IPS-18a (cell line): Measurements from ENCODE around the gene ZNF33A.
A peak's percentile ranks its signal among the peaks of the same experiment; 100 is the strongest.
"Not testable (repeated sequence)": the region's sequence is repeated elsewhere in the genome, so short reads cannot be mapped to it uniquely, and the experiment has no call there.

Source experiments
- H3K27ac ChIP-seq: one replicate; pipeline ENCODE4 v1.5.1; 2013; ENCODE audit warnings: low read length
- H3K27me3 ChIP-seq: one replicate; pipeline ENCODE4 v1.6.1; 2013; ENCODE audit warnings: mild to moderate bottlenecking, low read length; ENCODE audit not compliant: control insufficient read depth, insufficient read depth
- H3K36me3 ChIP-seq: one replicate; pipeline ENCODE4 v1.6.1; 2013; ENCODE audit warnings: low read depth, low read length; ENCODE audit not compliant: control insufficient read depth
- H3K4me1 ChIP-seq: one replicate; pipeline ENCODE4 v1.6.1; 2013; ENCODE audit warnings: low read depth, low read length; ENCODE audit not compliant: control insufficient read depth
- H3K4me3 ChIP-seq: one replicate; pipeline ENCODE4 v1.5.1; 2013; ENCODE audit warnings: low read length
- H3K9ac ChIP-seq: one replicate; pipeline ENCODE4 v1.6.1; 2013; ENCODE audit warnings: mild to moderate bottlenecking, low read length, moderate library complexity
- H3K9me3 ChIP-seq: one replicate; pipeline ENCODE4 v1.6.1; 2013; ENCODE audit warnings: low read depth, low read length; ENCODE audit not compliant: control insufficient read depth

ZNF33A gene

DNA sequence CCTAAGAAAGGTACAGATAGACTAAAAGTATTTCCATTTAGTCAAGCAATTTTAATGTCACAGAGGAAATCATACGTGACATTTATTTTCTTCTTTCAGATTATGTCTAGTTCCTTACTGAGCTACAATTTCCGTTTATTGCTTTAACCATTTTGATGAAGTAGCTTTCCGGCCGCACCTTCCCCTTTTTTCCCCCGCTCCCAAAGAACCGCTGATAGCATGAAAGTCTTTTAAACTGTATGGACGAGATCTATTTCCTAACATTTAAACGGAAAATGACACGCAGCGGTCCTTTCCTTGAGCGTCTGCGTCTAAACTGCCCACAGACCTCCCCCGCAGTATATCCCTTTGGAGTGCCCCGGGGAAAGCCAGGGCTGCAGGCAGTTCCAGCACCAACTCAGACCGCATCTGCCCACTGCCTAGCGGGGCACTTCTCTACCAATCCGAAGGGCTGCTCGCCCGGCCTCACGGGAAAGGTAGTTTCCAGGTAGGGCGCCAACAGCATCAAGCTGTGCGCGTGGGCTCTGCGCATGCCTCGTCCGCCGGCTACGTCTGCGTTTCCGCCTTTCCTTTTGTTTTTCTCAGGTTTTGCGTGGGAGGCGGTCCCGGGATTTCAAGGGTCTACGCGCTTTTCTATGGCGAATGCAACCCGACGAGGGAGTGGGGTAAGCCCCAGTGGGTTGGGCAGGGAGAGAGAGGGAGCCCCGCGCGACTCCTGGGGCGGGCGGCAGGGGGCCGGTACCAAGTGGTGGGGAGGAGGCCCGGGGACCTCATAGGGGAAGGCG, at the start of gene ZNF33A:
ZNF33A (plus strand) TSS at position 557 of the 785 bp plus-strand sequence. CDS start 1,667 bp downstream, outside the sequence.
- Histone ChIP-seq H3K27ac (peak within 1 kb of the TSS; percentile 90), H3K27me3 (no peaks in the 10 kb centered on the region), H3K9me3 (no peaks in the 10 kb centered on the region), H3K4me3 (peak within 1 kb of the TSS; percentile 91), H3K9ac (peak within 1 kb of the TSS; percentile 90), H3K36me3 (peaks cover 14% of the 10 kb centered on the region), H3K4me1 (peaks cover 5% of the 10 kb centered on the region)

DNA sequence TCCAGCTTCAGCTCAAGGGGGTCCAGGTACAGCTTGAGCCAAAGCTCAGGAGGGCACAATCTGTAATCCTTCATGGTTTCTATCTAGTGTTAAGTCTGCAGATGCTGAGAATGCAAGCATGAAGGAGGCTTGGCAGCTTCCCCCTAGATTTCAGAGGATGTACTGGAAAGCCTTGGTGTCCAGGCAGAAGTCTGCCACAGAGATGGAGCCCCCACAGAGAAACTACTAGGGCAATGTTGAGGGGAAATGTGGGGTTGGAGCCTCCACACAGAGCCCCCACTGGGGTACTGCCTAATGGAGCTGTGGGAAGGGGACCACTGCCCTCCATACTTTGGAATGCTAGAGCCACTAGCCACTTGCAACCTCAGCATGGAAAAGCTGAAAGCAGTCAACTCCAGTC, 45.5 kb upstream of the ZNF33A start:
- Histone ChIP-seq H3K9me3 (peaks cover 47% of the 10 kb centered on the region), H3K4me3 (no peak overlapping the region), H3K27ac (no peak overlapping the region), H3K4me1 (no peaks in the 10 kb centered on the region), H3K27me3 (no peaks in the 10 kb centered on the region), H3K9ac (no peak overlapping the region), H3K36me3 (no peaks in the 10 kb centered on the region)

DNA sequence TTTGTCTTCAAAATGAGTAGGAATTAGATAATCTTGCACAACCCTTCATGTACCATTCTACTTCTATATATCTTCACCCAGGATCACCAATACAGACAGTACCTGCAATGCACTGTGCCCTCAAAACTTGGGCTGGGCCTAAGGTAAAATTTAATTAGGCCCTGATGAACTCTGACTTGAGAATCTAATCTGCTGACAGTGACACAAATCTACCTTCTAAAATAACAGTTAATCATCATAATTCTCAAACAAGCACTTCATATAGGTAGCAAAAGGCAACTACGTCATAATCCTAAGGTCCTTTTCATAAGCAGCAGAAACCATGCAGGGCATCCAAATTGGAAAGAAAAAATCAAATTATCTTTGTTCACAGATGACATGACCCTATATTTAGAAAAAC, 38.1 kb upstream of the ZNF33A start:
- Histone ChIP-seq H3K4me3 (no peak overlapping the region), H3K9me3 (peaks cover 9% of the 10 kb centered on the region), H3K4me1 (peaks cover 9% of the 10 kb centered on the region), H3K27ac (no peak overlapping the region), H3K36me3 (no peaks in the 10 kb centered on the region), H3K27me3 (no peaks in the 10 kb centered on the region), H3K9ac (no peak overlapping the region)

- H3K9ac ChIP-seq, result peak overlapping the region; percentile 74
- H3K4me3 ChIP-seq, result peak overlapping the region; percentile 89
- H3K4me1 ChIP-seq, result peaks cover 9% of the 10 kb centered on the region
- H3K27ac ChIP-seq, result peak overlapping the region; percentile 52
- no peaks in the 10 kb centered on the region for H3K9me3 ChIP-seq
- H3K27me3 ChIP-seq, result no peaks in the 10 kb centered on the region
- H3K36me3 ChIP-seq, result no peaks in the 10 kb centered on the region
These were observed 35.0 kb upstream of the ZNF33A start for GRCh38 chr10:37975401-37975991.

GRCh38 chr10:37976091-37976879, 34.2 kb upstream of the ZNF33A start, which contains the start of gene ZNF25:
Gene ZNF25 (minus strand): TSS chr10:37976647. CDS start chr10:37971722, 4,925 bp downstream.
- H3K36me3 ChIP-seq, result no peaks in the 10 kb centered on the region
- peak within 1 kb of the TSS; percentile 52 for H3K27ac ChIP-seq
- H3K9ac ChIP-seq, result peak within 1 kb of the TSS; percentile 74
- H3K4me3 ChIP-seq, result peak within 1 kb of the TSS; percentile 89
- H3K4me1 ChIP-seq, result peaks cover 9% of the 10 kb centered on the region
- no peaks in the 10 kb centered on the region for H3K9me3 ChIP-seq
- no peaks in the 10 kb centered on the region for H3K27me3 ChIP-seq

DNA sequence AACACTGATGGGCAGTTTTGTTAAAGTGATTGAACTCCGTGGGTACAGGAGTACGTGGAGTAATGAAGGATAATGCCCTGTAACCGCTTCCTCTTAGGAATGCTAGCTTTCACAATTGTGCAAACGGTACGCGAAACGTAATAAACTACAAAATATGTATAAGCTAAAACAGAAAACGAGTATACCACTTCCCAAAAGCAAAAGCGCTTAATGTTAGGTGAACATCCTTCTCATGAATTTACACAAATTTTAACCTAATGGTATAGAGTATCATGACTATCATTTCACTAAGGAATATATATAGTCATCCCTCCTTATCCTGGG, 33.6 kb upstream of the ZNF33A start:
- Histone ChIP-seq H3K9ac (no peak overlapping the region), H3K27ac (no peak overlapping the region), H3K36me3 (no peaks in the 10 kb centered on the region), H3K9me3 (peaks cover 2% of the 10 kb centered on the region), H3K27me3 (no peaks in the 10 kb centered on the region), H3K4me1 (peaks cover 9% of the 10 kb centered on the region), H3K4me3 (peak overlapping the region; percentile 22)

GRCh38 chr10:37991655-37992054, 18.8 kb upstream of the ZNF33A start:
- no peak overlapping the region for H3K9ac ChIP-seq
- H3K9me3 ChIP-seq, result peaks cover 26% of the 10 kb centered on the region
- no peak overlapping the region for H3K4me3 ChIP-seq
- no peaks in the 10 kb centered on the region for H3K36me3 ChIP-seq
- no peaks in the 10 kb centered on the region for H3K4me1 ChIP-seq
- no peaks in the 10 kb centered on the region for H3K27me3 ChIP-seq
- no peak overlapping the region for H3K27ac ChIP-seq

DNA sequence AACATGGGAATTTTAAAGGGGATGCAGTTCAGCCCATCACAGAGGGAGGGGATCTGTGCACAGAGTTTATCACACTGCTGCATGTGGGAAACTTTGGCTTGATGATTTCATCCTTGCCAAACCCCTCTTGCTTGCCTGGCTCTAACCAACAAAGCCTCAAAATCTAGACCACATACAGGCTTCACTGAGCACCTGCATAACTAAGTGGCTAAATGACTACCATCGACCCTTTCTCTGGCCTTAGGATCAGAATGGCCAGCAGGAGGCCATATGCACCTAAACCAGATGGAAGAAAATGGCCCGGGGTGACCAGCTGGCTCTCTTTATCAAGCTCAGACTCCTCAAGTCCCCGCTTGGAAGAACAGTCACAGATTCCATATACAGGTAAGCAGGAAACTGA, 18.4 kb upstream of the ZNF33A start:
- H3K9me3 ChIP-seq, result peaks cover 24% of the 10 kb centered on the region

DNA sequence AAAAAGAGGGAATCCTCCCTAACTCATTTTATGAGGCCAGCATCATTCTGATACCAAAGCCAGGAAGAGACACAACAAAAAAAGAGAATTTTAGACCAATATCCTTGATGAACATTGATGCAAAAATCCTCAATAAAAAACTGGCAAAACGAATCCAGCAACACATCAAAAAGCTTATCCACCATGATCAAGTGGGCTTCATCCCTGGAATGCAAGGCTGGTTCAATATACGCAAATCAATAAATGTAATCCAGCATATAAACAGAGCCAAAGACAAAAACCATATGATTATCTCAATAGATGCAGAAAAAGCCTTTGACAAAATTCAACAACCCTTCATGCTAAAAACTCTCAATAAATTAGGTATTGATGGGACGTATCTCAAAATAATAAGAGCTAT, 11.6 kb upstream of the ZNF33A start:
- not testable (repeated sequence) for H3K27ac ChIP-seq, H3K4me1 ChIP-seq, H3K9me3 ChIP-seq, H3K27me3 ChIP-seq, H3K4me3 ChIP-seq, H3K9ac ChIP-seq, H3K36me3 ChIP-seq

More for the DNA sequence above, 18.4 kb upstream of the ZNF33A start:
- no peak overlapping the region for H3K27ac ChIP-seq
- no peak overlapping the region for H3K4me3 ChIP-seq
- no peak overlapping the region for H3K9ac ChIP-seq
- H3K36me3 ChIP-seq, result no peaks in the 10 kb centered on the region
- H3K27me3 ChIP-seq, result no peaks in the 10 kb centered on the region
- H3K4me1 ChIP-seq, result no peaks in the 10 kb centered on the region

DNA sequence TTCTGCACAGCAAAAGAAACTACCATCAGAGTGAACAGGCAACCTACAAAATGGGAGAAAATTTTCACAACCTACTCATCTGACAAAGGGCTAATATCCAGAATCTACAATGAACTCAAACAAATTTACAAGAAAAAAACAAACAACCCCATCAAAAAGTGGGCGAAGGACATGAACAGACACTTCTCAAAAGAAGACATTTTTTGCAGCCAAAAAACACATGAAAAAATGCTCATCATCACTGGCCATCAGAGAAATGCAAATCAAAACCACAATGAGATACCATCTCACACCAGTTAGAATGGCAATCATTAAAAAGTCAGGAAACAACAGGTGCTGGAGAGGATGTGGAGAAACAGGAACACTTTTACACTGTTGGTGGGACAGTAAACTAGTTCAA, 10.0 kb upstream of the ZNF33A start:
- H3K9me3 ChIP-seq, H3K4me3 ChIP-seq, H3K4me1 ChIP-seq, H3K27me3 ChIP-seq, H3K27ac ChIP-seq, H3K36me3 ChIP-seq, H3K9ac ChIP-seq: not testable (repeated sequence)

GRCh38 chr10:38003026-38003425, 7.4 kb upstream of the ZNF33A start:
- Histone ChIP-seq H3K27ac (no peak overlapping the region), H3K27me3 (no peaks in the 10 kb centered on the region), H3K4me3 (no peak overlapping the region), H3K9me3 (peaks cover 3% of the 10 kb centered on the region), H3K36me3 (no peaks in the 10 kb centered on the region), H3K9ac (no peak overlapping the region), H3K4me1 (no peaks in the 10 kb centered on the region)
